ENCODE data around the gene MPP4.
A peak's percentile ranks its signal among the peaks of the same experiment; 100 is the strongest.
"Not testable (repeated sequence)": the region's sequence is repeated elsewhere in the genome, so short reads cannot be mapped to it uniquely, and the experiment has no call there.

Gene MPP4

DNA sequence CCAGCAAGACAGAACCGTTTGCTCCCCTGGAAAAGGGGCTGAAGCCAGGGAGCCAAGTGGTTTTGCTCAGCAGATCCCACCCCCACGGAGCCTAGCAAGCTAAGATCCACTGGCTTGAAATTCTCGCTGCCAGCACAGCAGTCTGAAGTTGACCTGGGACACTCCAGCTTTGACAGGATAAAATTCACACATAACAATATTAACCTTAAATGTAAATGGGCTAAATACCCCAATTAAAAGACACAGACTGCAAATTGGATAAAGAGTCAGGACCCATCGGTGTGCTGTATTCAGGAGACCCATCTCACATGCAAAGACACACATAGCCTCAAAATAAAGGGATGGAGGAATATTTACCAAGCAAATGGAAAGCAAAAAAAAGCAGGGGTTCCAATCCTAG lies 27.2 kb downstream of the MPP4 start:
- not testable (repeated sequence) for DNase-seq

DNA sequence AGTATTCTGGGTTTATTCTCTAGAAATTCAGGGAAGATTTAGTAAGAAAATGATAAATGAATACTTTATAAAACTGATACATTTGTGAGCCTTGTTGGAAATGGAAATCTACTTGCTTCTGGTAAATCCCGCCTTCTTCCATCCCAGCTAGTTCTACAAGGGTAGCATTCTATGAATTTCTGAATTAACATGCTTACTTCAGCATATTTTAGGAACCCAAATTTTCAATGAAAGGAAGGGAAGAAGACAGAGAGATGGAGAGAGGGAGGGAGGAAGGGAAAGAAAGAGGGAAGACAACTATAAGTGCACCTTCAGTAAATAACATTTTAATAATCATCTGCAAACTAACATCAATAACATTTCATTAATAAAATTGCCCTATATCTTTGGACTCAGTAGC lies 28.6 kb downstream of the MPP4 start:
- DNase-seq = no peak

DNA sequence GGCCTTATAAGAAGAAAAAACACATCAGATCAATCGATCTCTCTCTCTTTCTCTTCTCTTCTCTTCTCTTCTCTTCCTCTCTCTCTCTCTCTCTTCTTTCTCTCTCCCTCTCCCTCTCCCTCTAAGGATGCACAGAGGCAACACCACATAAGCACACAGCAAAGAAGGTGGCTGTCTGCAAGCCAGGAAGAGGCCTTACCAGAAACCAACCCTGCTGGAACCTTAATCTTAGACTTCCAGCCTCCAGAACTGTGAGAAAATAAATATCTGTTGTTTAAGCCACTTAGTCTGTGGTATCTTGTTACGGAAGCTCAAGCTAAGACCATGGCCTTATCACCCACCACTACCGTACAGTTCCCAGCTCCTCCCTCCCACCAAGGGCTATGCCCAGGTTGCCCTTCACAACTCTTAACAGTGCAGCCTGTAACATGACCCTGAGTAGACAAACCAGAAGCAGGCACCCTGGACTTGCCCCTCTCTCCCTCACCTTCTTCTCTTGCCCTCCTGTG lies 30.0 kb downstream of the MPP4 start:
- DNase-seq = no peak

DNA sequence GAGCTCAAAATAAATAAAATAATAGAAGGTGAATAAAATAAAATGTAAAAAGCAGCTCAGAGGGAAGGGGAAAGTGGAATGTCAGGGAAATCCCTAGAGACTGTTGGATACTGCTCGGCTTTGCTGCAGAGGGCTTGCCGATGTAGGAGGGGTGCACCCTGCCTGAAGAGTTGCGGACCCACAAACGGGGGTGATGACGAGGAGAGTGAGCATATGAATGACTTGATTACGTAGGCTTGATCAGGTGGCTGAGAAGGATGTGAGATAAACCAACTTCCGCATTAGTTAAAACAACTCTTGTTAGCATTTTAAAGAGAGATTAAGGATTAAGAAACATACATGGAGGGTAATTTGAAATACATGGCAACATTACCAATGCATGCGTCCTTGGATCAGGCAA lies 34.1 kb downstream of the MPP4 start:
- DNase-seq = no peak

DNA sequence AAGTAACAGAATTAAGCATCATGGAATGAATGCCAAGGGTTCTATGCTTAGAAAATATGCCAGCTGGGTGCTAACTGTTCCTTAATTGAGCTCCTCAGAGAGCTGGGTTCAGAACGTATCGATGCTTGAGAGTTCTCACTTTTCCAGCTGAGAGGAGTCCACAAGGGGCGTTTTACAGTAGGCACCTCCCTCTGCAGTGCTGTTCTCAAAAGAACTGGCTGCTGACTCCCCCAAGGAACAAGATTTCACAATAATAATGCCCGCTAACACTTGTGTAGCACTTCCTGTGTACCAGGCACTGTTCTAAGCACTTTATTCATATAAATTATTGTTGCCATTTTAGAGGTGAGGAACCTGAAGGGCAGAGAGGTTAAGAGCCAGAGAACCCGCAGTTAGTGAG lies 37.1 kb downstream of the MPP4 start:
- DNase-seq = no peak

DNA sequence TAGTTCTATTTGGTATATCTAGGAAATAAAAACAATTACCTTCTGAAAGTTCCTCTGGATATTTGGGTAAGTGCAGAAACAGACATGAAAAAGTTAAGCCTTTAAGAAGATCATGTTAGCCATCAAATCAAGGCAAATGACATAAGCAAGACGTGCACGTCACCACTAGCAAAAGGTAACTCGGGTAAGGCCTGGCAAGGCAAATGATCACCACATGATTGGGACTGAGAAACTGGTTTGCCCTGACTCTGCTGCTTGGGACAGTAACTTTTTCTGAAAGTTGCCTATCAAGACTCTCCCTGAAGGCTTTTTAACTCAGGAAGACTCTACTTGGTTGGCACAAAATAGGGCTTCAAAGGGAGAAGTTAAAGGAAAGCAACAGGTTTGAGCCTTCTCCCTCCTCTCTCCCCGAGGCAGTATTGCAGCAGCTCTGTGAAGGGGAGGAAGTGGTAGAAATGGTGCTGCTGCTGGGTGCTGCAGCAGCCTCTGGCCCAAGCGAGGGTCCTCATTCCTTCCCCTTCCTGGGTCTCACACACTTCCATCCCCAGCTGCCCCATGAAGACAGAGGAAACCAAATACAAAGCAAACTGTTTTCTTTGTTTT lies 38.0 kb downstream of the MPP4 start:
- DNase-seq = no peak

DNA sequence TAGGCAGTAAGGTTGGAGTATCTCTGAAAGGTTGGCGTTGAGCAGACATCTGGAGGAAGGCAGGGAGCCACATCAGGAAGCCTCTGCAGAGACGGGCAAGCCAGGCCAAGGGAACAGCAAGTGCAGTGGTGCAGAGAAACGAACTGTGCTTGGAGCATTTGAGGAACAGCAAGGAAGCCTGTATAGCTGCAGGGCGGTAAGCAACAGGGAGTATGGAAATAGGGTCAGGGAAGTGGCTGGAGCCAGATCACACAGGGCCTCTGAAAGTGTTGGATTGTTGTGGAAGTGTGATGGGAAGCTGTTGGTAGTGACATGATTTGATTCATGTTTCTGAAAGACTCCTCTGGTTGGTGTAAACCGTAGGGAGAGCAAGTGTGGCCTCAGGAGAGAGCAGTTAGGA lies 41.7 kb downstream of the MPP4 start:
- DNase-seq = no peak

DNA sequence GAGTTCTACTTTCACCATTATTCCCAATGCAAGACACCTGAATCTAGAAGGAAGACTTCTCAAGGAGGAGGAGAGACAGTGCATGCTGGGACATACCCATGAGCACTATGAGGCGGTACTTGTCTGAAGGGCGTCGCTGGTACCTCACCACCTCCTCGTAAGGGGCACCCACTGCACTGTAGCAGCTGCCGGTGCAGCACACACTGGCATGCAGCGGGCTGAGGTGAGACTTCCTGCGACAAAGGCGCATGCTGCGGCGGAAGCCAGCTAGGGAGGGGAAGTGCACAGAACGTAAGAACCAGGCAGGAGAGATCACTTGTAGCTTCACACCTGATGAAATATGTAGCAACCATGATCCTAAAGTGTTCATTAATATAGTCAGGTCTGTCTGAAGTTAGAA lies 42.3 kb downstream of the MPP4 start:
- DNase-seq = no peak

DNA sequence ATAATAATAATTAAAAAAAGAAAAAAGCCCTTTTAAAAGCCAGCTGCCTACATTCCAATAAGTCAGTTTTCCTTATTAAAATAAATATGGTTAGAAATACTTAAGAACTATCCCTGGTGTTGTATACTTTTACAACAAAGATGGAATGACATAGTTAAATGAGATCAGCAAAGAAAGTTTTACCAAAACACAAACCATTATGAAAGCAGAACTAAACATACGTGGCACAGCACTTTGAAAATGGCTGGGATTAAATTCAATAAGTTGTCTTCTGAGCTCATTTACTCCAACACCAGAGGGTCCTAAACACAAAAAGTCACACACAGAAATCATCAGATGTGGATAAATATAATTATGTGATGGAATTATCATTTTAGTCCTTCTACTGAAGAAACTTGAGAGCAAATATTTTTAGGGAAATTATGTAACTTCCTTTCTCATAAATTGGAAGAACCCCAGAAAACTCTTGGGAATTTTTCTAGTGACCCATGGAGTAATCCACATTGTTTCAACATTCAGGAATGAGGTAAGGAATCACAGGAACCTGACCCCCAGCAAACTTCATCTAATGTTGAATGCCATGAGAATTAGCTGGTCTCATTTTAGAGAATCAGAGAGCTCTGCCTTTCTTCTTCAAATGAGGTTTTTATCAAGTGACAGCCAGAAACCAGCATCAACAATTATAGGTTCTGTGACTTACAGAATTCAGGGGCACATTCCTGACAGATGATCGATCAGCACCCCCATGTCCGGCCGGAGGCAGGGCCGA lies 43.6 kb downstream of the MPP4 start:
- no peak for DNase-seq

DNA sequence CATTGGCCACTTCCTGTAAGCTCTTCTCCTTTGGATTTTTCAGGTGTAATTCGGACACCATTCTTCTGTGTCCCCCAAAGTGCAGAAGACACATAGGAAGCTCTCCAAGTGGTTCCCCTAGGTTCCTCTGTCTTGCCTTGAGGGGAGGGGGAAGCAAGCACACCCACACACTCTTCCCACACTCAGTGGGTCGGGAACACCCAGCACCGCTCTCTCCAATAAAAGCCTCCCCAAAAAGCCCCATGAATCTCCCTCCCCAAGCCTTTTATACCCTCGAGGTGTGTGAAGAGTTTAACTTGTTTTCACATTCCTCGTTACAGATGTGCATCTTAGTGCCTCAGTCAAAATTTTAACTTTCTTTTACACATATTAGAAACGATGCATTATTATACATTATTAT lies 45.2 kb downstream of the MPP4 start:
- DNase-seq = no peak

DNA sequence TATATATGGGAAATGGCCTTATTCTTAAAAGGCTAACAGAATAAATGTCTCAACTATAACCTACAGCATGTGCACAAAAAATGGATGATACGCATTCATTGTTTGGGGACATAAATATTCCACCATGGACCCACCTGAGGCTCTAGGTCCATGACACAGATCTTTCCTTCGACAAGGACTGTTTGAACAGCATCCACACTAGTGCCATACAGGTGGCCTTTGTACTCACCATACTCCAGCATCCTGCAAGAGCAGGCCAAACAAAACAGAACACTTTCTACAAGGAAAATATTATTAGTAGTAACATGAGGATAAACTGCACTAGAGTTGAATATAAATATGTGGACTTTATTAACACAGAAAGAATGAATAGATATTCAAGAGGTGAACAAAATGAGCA lies 49.0 kb downstream of the MPP4 start:
- no peak for DNase-seq

DNA sequence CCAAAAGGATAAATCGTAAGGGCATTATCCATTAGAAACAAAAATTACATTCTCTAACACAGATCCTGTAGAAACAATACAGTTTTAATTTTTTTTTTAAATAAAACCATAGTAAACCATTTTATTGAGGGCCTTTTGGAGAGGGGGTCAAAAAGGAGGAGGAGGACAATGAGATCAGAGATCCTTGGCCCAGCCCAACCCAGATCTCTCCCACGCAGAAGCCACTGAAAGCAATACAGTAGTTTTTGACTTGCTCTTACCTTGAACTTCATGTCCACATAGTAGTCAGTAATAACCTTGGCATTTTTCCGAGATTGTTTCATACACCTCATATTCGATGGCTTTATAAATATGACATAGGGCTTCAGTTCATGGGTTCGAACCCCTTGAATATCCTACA lies 51.0 kb downstream of the MPP4 start:
- no peak for DNase-seq

DNA sequence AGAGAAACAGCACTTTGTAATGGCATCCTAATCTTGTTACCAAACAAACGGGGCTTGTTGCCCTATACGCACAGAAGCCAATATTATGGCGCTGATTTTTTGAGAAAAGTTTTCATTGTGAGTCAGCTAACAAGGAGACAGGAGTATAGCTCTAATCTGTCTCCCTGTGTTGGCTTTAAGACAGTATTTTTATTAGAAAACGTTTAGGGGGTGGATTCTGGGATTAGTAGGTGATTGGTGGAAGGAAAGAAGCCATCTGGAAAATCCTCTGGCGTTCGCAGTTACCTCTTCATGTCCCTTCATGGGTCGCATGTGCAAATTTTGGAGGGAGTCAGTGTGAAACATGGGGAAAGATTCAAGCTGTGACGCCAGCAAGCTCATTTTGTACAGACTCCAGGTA lies 54.4 kb downstream of the MPP4 start:
- DNase-seq = no peak

DNA sequence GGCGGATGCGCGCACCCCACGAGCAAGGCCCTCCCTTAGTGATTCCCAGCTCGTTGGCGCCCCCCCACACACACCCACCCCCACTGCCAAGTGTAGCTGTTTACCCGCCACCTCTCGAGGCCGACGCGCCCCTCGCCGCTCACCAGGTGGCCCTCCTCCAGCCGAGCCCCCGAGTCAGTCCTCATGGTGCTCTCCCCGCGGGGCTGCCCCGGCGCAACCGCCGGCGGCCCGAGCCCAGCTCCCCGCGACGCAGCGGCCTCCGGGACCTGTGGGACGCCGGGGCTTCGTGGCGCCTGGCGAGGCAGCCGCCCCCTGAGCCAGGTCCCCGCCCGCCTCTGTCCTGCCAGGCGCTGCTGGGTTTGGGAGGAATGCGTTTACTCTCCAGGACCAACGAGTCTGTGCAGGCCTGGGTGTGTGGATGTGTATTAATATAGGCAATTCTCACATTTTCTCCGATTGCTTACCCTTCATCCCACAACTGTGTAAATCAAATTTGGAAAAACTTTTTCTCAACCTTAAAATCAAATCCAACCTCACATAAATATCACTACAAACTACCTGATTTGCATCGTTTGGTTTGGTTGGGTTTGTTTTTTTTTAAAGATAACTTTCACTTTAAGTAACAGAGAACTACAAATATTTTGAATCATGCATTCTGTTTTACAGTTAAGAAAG lies 55.1 kb downstream of the MPP4 start, which contains the start of gene TMEM237:
Gene TMEM237 (minus strand): TSS at position 288 of the 675 bp plus-strand sequence. CDS start 103 bp downstream, at position 185.
- DNase-seq = no peak

DNA sequence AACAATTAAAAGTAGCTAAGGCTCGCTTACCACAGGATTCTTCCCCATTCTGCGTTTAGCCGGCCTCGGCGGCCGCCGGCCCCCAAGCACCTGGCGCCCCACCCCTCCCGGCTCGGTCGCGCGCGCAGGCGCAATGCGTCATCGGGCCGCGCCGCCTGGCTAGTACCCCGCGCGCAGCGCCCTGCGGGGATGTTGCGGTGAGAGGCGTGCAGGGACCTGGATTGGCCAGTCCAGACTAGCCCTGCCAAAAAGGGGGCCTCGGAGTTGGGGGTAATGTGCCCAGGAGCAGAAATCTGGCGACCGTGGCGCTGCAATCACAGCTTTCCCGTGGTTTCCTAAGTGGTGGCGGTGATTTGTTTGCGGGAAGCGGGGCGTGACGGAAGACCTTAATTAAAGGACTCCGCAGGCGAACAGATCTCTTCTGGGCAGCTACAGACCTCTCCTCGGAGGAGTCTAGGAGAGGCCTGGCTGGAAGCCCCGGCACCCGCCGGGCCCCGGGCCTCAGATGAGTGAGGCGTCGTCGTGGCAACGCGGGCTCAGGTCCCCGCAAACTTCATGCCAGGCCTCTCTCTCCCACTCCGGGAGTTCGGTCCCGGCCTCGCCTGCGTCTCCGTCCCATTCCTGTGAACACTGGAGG lies 55.7 kb downstream of the MPP4 start:
- peak; percentile 89 for DNase-seq

DNA sequence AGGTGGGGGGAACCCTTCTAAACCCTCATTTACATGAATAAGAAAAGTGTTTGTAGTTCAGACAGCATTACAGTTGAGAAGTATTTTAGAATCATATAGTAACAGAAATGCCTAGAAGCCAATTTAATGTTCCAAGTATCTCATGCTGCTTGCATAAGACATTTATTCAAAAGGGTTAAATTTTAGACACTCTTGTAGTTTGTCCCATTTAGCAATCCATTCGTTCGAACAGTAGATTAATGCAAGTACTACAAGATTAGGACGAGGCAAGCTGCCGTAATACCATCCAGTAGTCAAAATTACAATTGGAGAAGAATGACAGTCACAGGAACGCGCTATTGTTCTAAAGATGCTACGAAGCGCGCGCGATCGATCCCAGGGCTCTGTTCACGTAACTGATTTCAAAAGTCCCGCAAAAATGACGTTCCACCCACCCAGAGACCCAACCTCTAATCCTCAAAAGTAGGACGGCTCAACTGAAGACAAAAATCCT lies 56.3 kb downstream of the MPP4 start:
- DNase-seq = no peak

DNA sequence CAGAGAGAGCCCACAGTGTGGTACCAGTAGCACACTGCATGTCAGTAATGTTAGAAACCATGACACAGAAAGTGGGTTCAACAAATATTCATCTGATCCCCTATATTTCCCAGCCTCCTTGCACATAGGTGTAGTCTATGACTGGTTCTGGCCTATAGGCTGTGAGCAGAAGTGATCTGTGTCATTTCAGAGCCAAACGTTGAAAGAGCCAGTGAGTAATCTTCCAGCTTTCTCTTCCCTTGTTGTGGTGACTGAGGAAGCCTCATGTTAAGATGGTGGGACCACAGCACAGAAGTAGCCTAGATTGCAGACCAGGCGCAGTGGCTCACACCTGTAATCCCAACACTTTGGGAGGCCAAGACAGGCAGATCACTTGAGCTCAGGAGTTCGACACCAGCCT lies 59.2 kb downstream of the MPP4 start:
- DNase-seq = no peak

DNA sequence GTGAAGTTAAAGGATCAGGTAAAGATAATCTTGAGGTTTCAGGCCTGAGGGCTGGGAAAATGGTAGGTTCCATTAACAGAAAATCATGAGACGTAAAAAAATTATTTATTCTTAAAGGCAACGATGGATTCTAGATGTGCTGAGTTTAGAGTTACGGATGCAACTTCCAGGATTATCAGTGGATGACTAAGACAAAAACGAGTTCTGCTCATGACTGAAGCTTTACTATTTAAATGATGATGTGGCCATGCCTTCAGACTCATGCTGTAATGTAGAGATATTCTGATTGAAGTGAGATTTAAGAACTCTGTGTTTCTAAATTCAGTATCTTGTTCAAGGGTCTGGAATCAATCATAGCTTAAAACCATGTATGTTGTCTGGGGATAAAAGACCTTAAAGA lies 60.1 kb downstream of the MPP4 start:
- DNase-seq = no peak

DNA sequence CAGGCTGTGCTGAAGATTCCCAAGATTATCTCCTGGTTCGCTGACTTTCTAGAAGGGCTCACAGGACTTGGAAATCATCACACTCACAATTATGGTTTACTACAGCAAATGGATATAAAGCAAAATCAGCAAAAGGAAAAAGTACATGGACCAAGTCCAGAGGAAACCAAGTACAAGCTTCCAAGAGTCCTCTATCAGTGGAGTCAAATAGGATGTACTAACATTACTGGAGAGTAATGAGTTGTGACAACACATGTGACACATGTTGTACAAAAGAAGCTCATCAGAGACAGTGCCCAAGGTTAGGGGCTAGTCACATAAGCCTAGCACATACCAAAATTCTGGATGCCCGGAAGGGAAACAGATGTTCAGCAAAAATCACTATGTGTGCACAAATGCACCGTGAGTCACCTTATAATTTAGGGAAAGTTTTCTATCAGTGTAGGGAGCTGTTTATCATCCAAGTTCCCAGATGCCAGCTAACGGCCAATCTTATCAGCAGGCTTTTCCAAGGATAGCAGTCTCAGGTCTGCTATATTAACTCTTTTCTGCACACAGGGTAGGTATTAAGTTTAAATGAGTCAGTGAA lies 64.7 kb downstream of the MPP4 start:
- DNase-seq = no peak

DNA sequence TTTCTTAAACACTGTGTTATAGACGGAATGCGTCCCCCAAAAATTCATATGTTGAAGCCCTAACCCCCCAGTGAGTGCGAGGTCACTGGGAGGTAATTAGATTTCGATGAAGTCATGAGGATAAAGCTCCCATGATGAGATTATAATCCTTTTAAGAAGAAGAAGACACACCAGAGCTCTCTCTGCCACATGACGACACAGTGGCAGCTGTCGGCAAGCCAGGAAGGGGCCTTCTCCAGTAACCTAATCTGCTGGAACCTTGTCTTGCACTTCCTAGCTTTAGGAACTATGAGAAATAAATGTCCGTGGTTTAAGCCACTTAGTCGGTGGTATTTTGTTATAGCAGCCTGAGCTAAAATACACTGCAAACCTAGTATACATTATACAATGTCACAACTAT lies 67.4 kb downstream of the MPP4 start:
- no peak for DNase-seq

DNA sequence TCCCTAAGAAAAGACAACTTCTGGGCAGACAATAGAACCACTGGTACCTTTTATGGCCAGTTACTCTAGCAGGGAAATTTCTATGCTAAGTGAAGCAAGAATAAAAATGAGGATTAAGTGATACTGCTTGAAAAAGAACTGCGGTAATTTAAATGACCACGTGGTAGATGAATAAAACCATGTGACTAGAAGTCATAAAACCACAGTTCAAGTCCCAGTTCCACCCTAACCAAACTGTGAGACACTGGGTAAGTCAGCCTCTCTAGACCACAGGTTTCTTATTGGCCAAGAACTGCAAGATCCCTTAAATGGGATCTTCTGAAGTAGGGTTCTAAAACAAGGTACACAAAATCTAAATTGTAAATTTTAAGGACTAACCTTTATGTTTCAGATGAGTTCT lies 67.9 kb downstream of the MPP4 start:
- no peak for DNase-seq

DNA sequence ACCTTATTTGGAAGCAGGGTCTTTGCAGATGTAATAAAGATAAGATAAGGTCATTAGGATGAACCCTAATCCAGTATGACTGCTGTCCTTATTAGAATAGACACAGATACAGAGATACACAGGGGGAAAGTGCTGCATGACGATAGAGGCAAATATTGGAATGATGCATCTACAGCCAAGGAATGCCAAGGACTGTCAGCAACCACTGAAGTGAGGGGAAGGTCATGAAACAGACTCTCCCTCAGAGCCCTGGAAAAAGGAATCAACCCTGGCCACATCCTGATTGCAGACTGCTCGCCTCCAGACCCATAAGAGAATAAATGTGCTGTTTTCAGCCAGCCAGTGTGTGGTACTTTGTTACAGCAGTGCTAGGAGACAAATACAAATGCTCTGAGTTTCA lies 69.9 kb downstream of the MPP4 start:
- DNase-seq = no peak

Data from stimulated activated CD4-positive, alpha-beta T cell treated with anti-CD3 and anti-CD28 coated beads, Interleukin-15, amount 100 ng/mL, for 24 hours (primary cell).